ENCODE results near the gene SBNO1. TPM values are rescaled to one million over a fixed set of nuclear protein-coding genes. Genes with fewer than 3 reads are reported as not detected.
"Not testable (repeated sequence)": the region's sequence is repeated elsewhere in the genome, so short reads cannot be mapped to it uniquely, and the experiment has no call there.

SBNO1 gene
- total RNA-seq, 1 experiment from 2014 or later = 43.8 TPM

- H3K4me3 ChIP-seq (replicated peaks in 1 of 2; ENCODE audit: low read depth in 1 of 2, low read length in 2 of 2) = no peak overlapping the region
- POLR2A ChIA-PET = no interaction called here
- no peaks in the 10 kb centered on the region for H3K9me3 ChIP-seq (ENCODE audit: control insufficient read depth in 1 of 2, insufficient read depth in 1 of 2, low read depth in 1 of 2, low read length in 2 of 2)
- H3K79me2 ChIP-seq (ENCODE audit: insufficient read depth, low read length) = no peaks in the 10 kb centered on the region; the same call in 1 of the 2 replicates
- no peak overlapping the region for H3K4me2 ChIP-seq (ENCODE audit: low read length)
- H3K9me2 ChIP-seq (ENCODE audit: insufficient read depth) = no peaks in the 10 kb centered on the region
- RAD21 ChIA-PET (ENCODE audit: low non-redundant PET in 1 of 2, low total read pairs in 2 of 2, uncharacterized antibody in 2 of 2, unreplicated experiment in 2 of 2) = no interaction called here
- no peaks in the 10 kb centered on the region for H3K4me1 ChIP-seq (ENCODE audit: control insufficient read depth in 1 of 2, insufficient read depth in 2 of 2, low read length in 2 of 2)
- H3K36me3 ChIP-seq (ENCODE audit: control insufficient read depth in 1 of 2, insufficient read depth in 2 of 2, low read length in 2 of 2) = peaks cover 49 to 68% of the 10 kb centered on the region in 2 experiments
- no peak overlapping the region for H3K9ac ChIP-seq (ENCODE audit: low read length)
- no peak overlapping the region for H3K27ac ChIP-seq (ENCODE audit: low read depth, low read length)
- CTCF ChIA-PET = no interaction called here
- no TSS peak for BruUV-seq (replicated peaks)
- no peak for DNase-seq (ENCODE audit: low read depth, low spot score)
- no peaks in the 10 kb centered on the region for H4K20me1 ChIP-seq (ENCODE audit: insufficient read depth)
- TF ChIP-seq ELF1 (IDR thresholded peaks at IDR 0.05; ENCODE audit: borderline replicate concordance, low read depth) (no peak), POLR2AphosphoS5 (IDR thresholded peaks at IDR 0.05; ENCODE audit: low read depth, low read length) (no peak), RAD21 (IDR thresholded peaks at IDR 0.05; ENCODE audit: low read depth) (no peak), EZH2 (IDR thresholded peaks at IDR 0.05) (no peak), YY1 (IDR thresholded peaks at IDR 0.05; ENCODE audit: extremely low read depth, insufficient replicate concordance, low read depth, low read length) (no peak), JUND (IDR thresholded peaks at IDR 0.05) (no peak), EGR1 (IDR thresholded peaks at IDR 0.05; ENCODE audit: low read depth) (no peak), ZBTB33 (IDR thresholded peaks at IDR 0.05; ENCODE audit: extremely low read depth, insufficient replicate concordance, low read length) (no peak), SP1 (IDR thresholded peaks at IDR 0.05; ENCODE audit: low read depth) (no peak), FOSL1 (IDR thresholded peaks at IDR 0.05; ENCODE audit: low read depth) (no peak), SIN3A (IDR thresholded peaks at IDR 0.05; ENCODE audit: low read depth) (no peak), SRF (IDR thresholded peaks at IDR 0.05; ENCODE audit: low read depth) (no peak), ZNF274 (IDR thresholded peaks at IDR 0.05; ENCODE audit: low read depth, low read length) (no peak)
- TF ChIP-seq, protein P1, sequence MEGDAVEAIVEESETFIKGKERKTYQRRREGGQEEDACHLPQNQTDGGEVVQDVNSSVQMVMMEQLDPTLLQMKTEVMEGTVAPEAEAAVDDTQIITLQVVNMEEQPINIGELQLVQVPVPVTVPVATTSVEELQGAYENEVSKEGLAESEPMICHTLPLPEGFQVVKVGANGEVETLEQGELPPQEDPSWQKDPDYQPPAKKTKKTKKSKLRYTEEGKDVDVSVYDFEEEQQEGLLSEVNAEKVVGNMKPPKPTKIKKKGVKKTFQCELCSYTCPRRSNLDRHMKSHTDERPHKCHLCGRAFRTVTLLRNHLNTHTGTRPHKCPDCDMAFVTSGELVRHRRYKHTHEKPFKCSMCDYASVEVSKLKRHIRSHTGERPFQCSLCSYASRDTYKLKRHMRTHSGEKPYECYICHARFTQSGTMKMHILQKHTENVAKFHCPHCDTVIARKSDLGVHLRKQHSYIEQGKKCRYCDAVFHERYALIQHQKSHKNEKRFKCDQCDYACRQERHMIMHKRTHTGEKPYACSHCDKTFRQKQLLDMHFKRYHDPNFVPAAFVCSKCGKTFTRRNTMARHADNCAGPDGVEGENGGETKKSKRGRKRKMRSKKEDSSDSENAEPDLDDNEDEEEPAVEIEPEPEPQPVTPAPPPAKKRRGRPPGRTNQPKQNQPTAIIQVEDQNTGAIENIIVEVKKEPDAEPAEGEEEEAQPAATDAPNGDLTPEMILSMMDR (IDR thresholded peaks at IDR 0.05 in 2 of 3, conservative IDR thresholded peaks at IDR 0.05 in 1 of 3; ENCODE audit: borderline replicate concordance in 1 of 3, insufficient read depth in 1 of 3, low read depth in 2 of 3, low read length in 2 of 3) = no peak
- TF ChIP-seq, protein P2, sequence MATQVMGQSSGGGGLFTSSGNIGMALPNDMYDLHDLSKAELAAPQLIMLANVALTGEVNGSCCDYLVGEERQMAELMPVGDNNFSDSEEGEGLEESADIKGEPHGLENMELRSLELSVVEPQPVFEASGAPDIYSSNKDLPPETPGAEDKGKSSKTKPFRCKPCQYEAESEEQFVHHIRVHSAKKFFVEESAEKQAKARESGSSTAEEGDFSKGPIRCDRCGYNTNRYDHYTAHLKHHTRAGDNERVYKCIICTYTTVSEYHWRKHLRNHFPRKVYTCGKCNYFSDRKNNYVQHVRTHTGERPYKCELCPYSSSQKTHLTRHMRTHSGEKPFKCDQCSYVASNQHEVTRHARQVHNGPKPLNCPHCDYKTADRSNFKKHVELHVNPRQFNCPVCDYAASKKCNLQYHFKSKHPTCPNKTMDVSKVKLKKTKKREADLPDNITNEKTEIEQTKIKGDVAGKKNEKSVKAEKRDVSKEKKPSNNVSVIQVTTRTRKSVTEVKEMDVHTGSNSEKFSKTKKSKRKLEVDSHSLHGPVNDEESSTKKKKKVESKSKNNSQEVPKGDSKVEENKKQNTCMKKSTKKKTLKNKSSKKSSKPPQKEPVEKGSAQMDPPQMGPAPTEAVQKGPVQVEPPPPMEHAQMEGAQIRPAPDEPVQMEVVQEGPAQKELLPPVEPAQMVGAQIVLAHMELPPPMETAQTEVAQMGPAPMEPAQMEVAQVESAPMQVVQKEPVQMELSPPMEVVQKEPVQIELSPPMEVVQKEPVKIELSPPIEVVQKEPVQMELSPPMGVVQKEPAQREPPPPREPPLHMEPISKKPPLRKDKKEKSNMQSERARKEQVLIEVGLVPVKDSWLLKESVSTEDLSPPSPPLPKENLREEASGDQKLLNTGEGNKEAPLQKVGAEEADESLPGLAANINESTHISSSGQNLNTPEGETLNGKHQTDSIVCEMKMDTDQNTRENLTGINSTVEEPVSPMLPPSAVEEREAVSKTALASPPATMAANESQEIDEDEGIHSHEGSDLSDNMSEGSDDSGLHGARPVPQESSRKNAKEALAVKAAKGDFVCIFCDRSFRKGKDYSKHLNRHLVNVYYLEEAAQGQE (IDR thresholded peaks at IDR 0.05; ENCODE audit: low read depth) = no peak
- no peak overlapping the region for H2AFZ ChIP-seq (ENCODE audit: low read depth, low read length, poor library complexity, severe bottlenecking)
- intact Hi-C loops (cut with micrococcal nuclease) = no loop called here
- no peaks in the 10 kb centered on the region for H3K27me3 ChIP-seq (ENCODE audit: insufficient read depth, low read length)
- ATAC-seq = no peak
Measured at GRCh38 chr12:123319273-123319672, 45.4 kb downstream of the SBNO1 start.

- CTCF ChIA-PET; H3K4me1 ChIP-seq (ENCODE audit: control insufficient read depth in 1 of 2, insufficient read depth in 2 of 2, low read length in 2 of 2); BruUV-seq (replicated peaks); RAD21 ChIA-PET (ENCODE audit: low non-redundant PET in 1 of 2, low total read pairs in 2 of 2, uncharacterized antibody in 2 of 2, unreplicated experiment in 2 of 2); H2AFZ ChIP-seq (ENCODE audit: low read depth, low read length, poor library complexity, severe bottlenecking); H3K9me3 ChIP-seq (ENCODE audit: control insufficient read depth in 1 of 2, insufficient read depth in 1 of 2, low read depth in 1 of 2, low read length in 2 of 2); intact Hi-C loops (cut with micrococcal nuclease); POLR2A ChIA-PET; H4K20me1 ChIP-seq (ENCODE audit: insufficient read depth); DNase-seq (ENCODE audit: low read depth, low spot score); H3K27ac ChIP-seq (ENCODE audit: low read depth, low read length); H3K79me2 ChIP-seq (ENCODE audit: insufficient read depth, low read length); ATAC-seq; H3K27me3 ChIP-seq (ENCODE audit: insufficient read depth, low read length); H3K4me3 ChIP-seq (replicated peaks in 1 of 2; ENCODE audit: low read depth in 1 of 2, low read length in 2 of 2); H3K9me2 ChIP-seq (ENCODE audit: insufficient read depth); H3K4me2 ChIP-seq (ENCODE audit: low read length); H3K9ac ChIP-seq (ENCODE audit: low read length): not testable (repeated sequence)
- peaks cover 50 to 63% of the 10 kb centered on the region in 2 experiments for H3K36me3 ChIP-seq (ENCODE audit: control insufficient read depth in 1 of 2, insufficient read depth in 2 of 2, low read length in 2 of 2)
Measured at GRCh38 chr12:123313046-123313445, 51.6 kb downstream of the SBNO1 start.

Data from HCT116 (cell line).